ENCODE results near the gene HOXA7. TPM values are rescaled to one million over a fixed set of nuclear protein-coding genes. Genes with fewer than 3 reads are reported as not detected.

HOXA7 gene
- total and polyA plus RNA-seq, 2 of the 8 experiments (the other 6 are each of a cell fraction or from before 2014, with no cell fraction given) = 0.03 TPM; not detected in 1

GRCh38 chr7:27111751-27112277, 44.7 kb downstream of the HOXA7 start:
- no peak for FAIRE-seq
- peaks cover 27 to 34% of the 10 kb centered on the region in 2 experiments for H4K20me1 ChIP-seq (replicated peaks in 1 of 2; ENCODE audit: control insufficient read depth in 1 of 2, insufficient read depth in 2 of 2, low read length in 2 of 2)

More at GRCh38 chr7:27111751-27112277, 44.7 kb downstream of the HOXA7 start:
- H2BK12ac ChIP-seq (ENCODE audit: low read depth, low read length) = no peak overlapping the region
- H2BK15ac ChIP-seq (ENCODE audit: low read length) = no peak overlapping the region
- no peak overlapping the region for H4K5ac ChIP-seq (ENCODE audit: insufficient read length, low read depth, low read length)
- no peak overlapping the region for H2BK5ac ChIP-seq (ENCODE audit: low read depth, low read length)
- H3K27me3 ChIP-seq (replicated peaks in 1 of 4; ENCODE audit: control insufficient read depth in 3 of 4, extremely low read depth in 1 of 4, insufficient read depth in 3 of 4, low read length in 3 of 4) = peaks cover 93 to 98% (median 97%) of the 10 kb centered on the region in 4 experiments
- no peak for DNase-seq (ENCODE audit: low read depth in 1 of 2, low spot score in 2 of 2)
- H3K18ac ChIP-seq (ENCODE audit: extremely low read depth, low read length) = no peak overlapping the region
- no peak overlapping the region for H3K23ac ChIP-seq (ENCODE audit: insufficient read length)
- ChIA-PET POLR2A (ENCODE audit: partially characterized antibody) (no interaction called here), CTCF (ENCODE audit: partially characterized antibody) (interaction anchor here (1.3 to 1.6 kb wide), 3 partner anchors 29 to 252 kb away, joined by 3 to 6 read pairs (median 3); partner anchors contain the start of gene HOXA5)
- H3K4me3 ChIP-seq (ENCODE audit: extremely low read depth in 1 of 4, insufficient read depth in 2 of 4, low read depth in 3 of 4, low read length in 4 of 4) = no peak overlapping the region
- no peak overlapping the region for H3K4ac ChIP-seq (replicated peaks; ENCODE audit: insufficient read length, low read depth, low read length)
- no peaks in the 10 kb centered on the region for H3K79me1 ChIP-seq (ENCODE audit: low read depth, low read length)
- H3K14ac ChIP-seq (ENCODE audit: insufficient read length) = no peak overlapping the region
- no peaks in the 10 kb centered on the region for H3K23me2 ChIP-seq (ENCODE audit: low read depth, low read length)
- no peak overlapping the region for H2AFZ ChIP-seq (ENCODE audit: low read length)
- H2BK120ac ChIP-seq (replicated peaks; ENCODE audit: low read depth, low read length) = no peak overlapping the region
- no peak overlapping the region for H3K27ac ChIP-seq (ENCODE audit: low read depth, low read length)
- H3K4me2 ChIP-seq (ENCODE audit: insufficient read depth in 1 of 2, low read depth in 2 of 2, low read length in 2 of 2) = no peak overlapping the region; a peak in 1 of 4 replicates
- no peak overlapping the region for H3K56ac ChIP-seq (replicated peaks; ENCODE audit: insufficient read length, low read depth, low read length)
- no peak overlapping the region for H2AK5ac ChIP-seq (ENCODE audit: low read depth, low read length)
- H4K8ac ChIP-seq (ENCODE audit: extremely low read depth, insufficient read depth, low read length) = no peak overlapping the region
- 21% methylated on average over 4 of the region's 4 CpGs; no CpG with 5 or more reads in 1 of the 2 experiments for WGBS, 2 experiments (ENCODE audit: extremely low coverage in 1 of 2, insufficient coverage in 1 of 2, insufficient read length in 1 of 2, insufficient replicate concordance in 2 of 2, low coverage in 1 of 2, low lambda C conversion rate in 2 of 2, missing lambda C conversion rate in 1 of 2)
- no peaks in the 10 kb centered on the region for H3K9me3 ChIP-seq (ENCODE audit: insufficient read depth in 2 of 2, low read depth in 1 of 2, low read length in 1 of 2)
- H2BK20ac ChIP-seq (ENCODE audit: low read length) = no peak overlapping the region
- no peak overlapping the region for H3K9ac ChIP-seq (replicated peaks in 1 of 4; ENCODE audit: extremely low read depth in 1 of 4, low read depth in 3 of 4, low read length in 3 of 4)
- H3K36me3 ChIP-seq (ENCODE audit: control insufficient read depth in 2 of 4, insufficient read depth in 4 of 4, low read length in 3 of 4) = peaks cover 0 to 3% (median 0%) of the 10 kb centered on the region in 4 experiments; a peak in 2 of 8 replicates
- no peak overlapping the region for H4K91ac ChIP-seq (replicated peaks; ENCODE audit: insufficient read length, low read length)
- peaks cover 0 to 17% (median 4%) of the 10 kb centered on the region in 4 experiments; a peak in 5 of 7 replicates for H3K4me1 ChIP-seq (replicated peaks in 1 of 4; ENCODE audit: control insufficient read depth in 3 of 4, insufficient read depth in 4 of 4, low read length in 3 of 4)
- TF ChIP-seq NANOG (IDR thresholded peaks at IDR 0.05; ENCODE audit: insufficient read depth, low read depth, low read length, poor library complexity, severe bottlenecking) (no peak), HDAC2 (IDR thresholded peaks at IDR 0.05; ENCODE audit: borderline replicate concordance in 1 of 2, low read depth in 2 of 2, low read length in 2 of 2) (no peak), CBX8 (IDR thresholded peaks at IDR 0.05; ENCODE audit: borderline replicate concordance, low read depth, low read length) (0 out of 2 replicates have a peak, but pooled peaks have one; percentile 28), EZH2 (IDR thresholded peaks at IDR 0.05; ENCODE audit: low read depth, low read length, severe bottlenecking) (peak; percentile 18), POLR2A (IDR thresholded peaks at IDR 0.05; ENCODE audit: control extremely low read depth in 1 of 2, low read depth in 2 of 2, low read length in 2 of 2) (no peak), USF2 (IDR thresholded peaks at IDR 0.05; ENCODE audit: low read length) (no peak)
- H3K79me2 ChIP-seq (ENCODE audit: control insufficient read depth in 1 of 2, insufficient read depth in 2 of 2, low read length in 2 of 2) = no peaks in the 10 kb centered on the region

All from H1 (cell line).